Adrenal gland (tissue), 5 donors: ENCODE measurements around the gene MYH10.

ENCODE experiments used
- POLR2A ChIP-seq, 2 donors: fragments of 450-650 bp; IDR thresholded peaks; one replicate each; pipeline ENCODE4 v1.6.1; 2017; ENCODE audit warnings: antibody characterized with exemption in 2 of 2, mild to moderate bottlenecking in 2 of 2, moderate library complexity in 1 of 2
- TF ChIP-seq, protein P1 (sequence below), 6 experiments: fragments of 450-650 bp in 4 of 6; fragments of 200-600 bp in 2 of 6; sonication (generic) in 1 of 6; IDR thresholded peaks; 1 replicate in 5 of 6; 2 replicates in 1 of 6; pipeline versions ENCODE4 v1.5.1 to v1.8.0; 2016 to 2021; ENCODE audit warnings: antibody characterized with exemption in 6 of 6, mild to moderate bottlenecking in 2 of 6, moderate library complexity in 1 of 6
- donor health status: DM: no; HTN: no; CAD: no.

- TF ChIP-seq POLR2A (IDR thresholded peaks at IDR 0.05): no peak
- TF ChIP-seq, protein P1, sequence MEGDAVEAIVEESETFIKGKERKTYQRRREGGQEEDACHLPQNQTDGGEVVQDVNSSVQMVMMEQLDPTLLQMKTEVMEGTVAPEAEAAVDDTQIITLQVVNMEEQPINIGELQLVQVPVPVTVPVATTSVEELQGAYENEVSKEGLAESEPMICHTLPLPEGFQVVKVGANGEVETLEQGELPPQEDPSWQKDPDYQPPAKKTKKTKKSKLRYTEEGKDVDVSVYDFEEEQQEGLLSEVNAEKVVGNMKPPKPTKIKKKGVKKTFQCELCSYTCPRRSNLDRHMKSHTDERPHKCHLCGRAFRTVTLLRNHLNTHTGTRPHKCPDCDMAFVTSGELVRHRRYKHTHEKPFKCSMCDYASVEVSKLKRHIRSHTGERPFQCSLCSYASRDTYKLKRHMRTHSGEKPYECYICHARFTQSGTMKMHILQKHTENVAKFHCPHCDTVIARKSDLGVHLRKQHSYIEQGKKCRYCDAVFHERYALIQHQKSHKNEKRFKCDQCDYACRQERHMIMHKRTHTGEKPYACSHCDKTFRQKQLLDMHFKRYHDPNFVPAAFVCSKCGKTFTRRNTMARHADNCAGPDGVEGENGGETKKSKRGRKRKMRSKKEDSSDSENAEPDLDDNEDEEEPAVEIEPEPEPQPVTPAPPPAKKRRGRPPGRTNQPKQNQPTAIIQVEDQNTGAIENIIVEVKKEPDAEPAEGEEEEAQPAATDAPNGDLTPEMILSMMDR (IDR thresholded peaks at IDR 0.05): no peak
Measured at GRCh38 chr17:8674344-8675305, 44.1 kb upstream of the MYH10 start.
